C4-2B (cell line): Measurements from ENCODE around the gene GPR108.

ENCODE experiments used
- H3K27ac ChIP-seq: fragments of 450-650 bp; 2 replicates; pipeline ENCODE4 v1.5.1; 2017
- ZFX ChIP-seq: fragments of 450-650 bp; IDR thresholded peaks from 2 replicates; pipeline ENCODE4 v1.6.1; 2017
- TF ChIP-seq, protein P1 (sequence below): fragments of 450-650 bp; conservative IDR thresholded peaks from 2 replicates; pipeline ENCODE4 v1.5.1; 2017; ENCODE audit warnings: mild to moderate bottlenecking

The GPR108 gene

DNA sequence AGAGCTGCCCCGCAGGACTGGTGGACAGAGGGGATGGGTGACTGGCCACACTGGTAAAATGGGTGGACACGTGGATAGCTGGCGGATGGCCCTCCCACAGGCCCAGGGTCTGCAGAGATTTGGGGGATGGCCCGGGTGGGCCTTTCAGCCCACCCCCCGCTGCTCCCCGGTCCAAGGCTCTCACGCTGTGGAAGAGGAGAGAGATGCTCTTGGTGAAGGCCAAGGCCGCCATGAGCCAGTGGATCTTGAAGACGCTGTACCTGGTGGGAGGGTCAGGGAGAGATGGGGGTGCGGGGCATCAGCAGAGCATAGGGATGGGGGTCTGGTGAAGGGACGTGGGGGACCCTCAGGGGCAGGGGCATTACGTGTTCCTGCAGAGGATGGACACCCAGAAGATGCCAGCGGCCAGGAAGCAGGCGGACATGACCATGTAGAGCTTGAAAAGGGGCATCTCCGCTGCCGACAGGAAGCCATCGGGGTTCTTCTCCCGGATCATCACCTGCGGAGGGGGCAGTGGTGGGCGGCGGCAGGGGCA lies 4.5 kb downstream of the GPR108 start:
- no peak overlapping the region for H3K27ac ChIP-seq
- TF ChIP-seq, protein P1, sequence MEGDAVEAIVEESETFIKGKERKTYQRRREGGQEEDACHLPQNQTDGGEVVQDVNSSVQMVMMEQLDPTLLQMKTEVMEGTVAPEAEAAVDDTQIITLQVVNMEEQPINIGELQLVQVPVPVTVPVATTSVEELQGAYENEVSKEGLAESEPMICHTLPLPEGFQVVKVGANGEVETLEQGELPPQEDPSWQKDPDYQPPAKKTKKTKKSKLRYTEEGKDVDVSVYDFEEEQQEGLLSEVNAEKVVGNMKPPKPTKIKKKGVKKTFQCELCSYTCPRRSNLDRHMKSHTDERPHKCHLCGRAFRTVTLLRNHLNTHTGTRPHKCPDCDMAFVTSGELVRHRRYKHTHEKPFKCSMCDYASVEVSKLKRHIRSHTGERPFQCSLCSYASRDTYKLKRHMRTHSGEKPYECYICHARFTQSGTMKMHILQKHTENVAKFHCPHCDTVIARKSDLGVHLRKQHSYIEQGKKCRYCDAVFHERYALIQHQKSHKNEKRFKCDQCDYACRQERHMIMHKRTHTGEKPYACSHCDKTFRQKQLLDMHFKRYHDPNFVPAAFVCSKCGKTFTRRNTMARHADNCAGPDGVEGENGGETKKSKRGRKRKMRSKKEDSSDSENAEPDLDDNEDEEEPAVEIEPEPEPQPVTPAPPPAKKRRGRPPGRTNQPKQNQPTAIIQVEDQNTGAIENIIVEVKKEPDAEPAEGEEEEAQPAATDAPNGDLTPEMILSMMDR: no peak
- TF ChIP-seq ZFX: no peak

DNA sequence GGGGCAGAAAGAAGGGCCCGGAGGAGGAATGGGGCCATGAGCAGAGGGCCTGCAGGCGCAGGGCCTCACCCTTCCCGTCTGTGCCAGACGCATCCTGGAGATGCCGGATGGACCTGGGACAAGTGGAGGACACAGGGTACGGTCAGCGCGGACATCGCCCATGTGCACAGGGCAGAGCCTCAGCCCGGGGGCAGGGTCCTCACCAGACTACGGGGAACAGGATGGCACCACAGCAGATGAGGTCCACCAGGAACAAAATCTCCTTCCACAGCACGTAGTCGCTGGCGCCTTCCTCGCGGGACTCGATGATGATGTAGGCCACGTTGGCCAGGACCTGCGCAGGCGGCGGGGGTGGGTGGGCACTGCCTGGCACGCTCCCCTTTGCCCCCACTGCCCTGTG lies 5.6 kb downstream of the GPR108 start:
- no peak for TF ChIP-seq ZFX
- TF ChIP-seq, protein P1: no peak
- H3K27ac ChIP-seq: no peak overlapping the region

DNA sequence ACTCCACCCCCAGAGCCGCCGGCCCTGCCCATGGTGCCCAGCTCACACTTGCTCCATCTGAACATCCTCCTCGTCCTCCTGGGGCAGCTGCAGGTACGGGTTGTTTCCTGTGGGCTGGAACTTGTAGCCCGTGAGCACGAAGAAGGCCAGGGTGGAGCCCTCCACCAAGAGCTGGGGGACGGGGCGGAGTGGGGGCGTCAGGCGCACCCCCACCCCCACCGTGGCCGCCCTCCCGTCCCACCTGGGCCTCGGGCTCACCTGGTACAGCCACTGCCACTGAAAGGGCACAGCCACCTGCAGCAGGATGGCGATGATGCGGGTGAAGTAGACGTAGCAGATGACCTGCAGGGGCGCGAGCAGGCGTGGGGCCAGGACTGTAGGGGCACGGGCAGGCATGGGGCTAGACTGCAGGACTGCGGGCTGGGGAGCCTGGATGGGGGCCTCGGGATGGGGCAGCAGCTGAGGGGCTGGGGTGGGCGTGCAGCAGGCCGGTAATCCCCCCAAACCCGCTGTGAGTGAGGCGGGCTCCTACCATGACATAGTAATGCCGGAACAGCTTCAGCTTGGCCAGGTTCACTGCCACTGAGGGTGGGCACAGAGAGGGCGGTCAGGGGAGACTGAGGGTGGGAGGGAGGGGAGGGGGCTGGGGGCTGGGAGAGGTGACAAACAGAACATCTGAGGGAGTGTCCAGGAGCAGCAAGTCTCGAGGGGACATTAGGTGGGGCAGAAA lies 6.3 kb downstream of the GPR108 start:
- H3K27ac ChIP-seq: no peak overlapping the region
- TF ChIP-seq ZFX: no peak
- TF ChIP-seq, protein P1: no peak

DNA sequence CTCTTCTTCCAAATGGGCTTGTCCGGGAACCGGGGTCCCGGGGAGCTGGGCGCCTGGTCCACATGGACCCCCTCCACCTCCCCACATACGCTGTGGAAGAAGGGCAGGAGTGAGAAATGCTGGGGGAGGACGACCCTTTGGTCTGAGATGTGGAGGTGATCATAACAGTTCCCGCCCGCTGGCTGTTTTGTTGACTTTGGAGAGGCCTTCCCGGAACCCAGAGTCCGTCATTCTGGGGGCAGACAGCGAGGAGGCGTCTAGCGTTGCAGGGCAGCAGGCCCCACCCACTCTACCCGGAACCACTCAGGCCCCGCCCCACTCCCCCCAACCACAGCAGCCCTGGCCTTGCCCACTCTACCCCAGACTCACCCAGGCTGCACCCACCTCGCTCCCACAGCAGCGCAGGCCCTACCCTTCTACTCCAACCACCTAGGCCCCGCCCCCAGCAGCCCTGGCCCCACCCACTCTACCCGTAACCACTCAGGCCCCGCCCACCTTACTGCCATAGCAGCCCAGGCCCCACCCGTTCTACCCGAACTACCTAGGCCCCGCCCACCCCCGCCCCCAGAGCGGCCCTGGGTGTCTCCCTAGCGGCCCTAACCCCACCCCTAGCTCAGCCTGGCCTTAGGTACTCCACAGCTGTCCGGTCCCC lies 7.1 kb downstream of the GPR108 start:
- H3K27ac ChIP-seq: no peak overlapping the region
- TF ChIP-seq, protein P1: no peak
- no peak for TF ChIP-seq ZFX

DNA sequence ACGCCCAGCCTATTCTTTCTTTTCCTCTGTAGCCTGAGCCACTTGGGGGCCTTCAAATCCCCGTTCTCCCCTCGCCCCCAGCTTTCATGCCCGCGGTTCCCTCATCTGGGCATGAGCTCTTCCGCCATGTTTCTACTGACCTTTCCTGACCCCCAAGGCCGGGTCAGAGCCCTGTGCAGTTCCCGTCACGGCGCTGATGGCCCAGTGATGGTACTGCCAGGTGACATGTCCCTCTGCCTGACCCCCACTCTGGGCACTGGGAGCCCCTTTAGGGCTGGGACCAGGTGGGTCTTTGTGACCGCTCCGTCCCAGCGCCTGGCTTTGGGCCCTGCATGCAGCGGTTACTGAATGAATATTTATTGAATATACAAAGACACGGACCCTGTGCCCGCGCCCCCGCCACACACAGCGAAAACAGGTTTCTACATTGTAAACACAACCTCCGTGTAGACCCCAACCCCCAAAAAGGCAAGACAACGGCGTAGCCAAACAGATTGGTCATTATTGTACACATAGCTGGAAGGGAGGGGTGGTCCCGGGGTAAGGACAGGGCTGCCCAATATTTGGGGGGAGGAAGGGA lies 7.7 kb downstream of the GPR108 start:
- no peak overlapping the region for H3K27ac ChIP-seq
- no peak for TF ChIP-seq ZFX
- TF ChIP-seq, protein P1: no peak

DNA sequence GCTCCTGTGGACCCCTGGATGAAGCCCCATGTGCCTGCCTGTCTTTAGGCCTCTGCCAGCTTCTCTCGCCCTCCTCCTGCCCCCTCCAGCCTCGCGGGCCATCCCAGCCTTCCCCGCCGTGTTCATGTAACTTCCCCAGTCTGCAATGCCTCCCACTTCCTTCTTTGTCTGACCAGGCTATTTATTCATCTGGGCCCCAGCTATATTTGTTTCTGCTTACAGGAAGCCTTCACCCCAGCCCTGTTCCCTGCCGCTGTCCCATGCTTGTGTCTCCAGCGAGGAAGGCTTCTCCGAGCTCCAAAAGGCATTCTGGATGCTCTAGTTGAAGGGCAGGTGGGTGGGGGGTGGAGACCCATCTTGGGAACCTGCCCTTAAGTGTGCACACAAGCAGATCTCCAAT lies 9.0 kb downstream of the GPR108 start:
- TF ChIP-seq, protein P1: no peak
- TF ChIP-seq ZFX: no peak
- H3K27ac ChIP-seq: no peak overlapping the region
